ENCODE data around the gene NFKBIZ.

DNA sequence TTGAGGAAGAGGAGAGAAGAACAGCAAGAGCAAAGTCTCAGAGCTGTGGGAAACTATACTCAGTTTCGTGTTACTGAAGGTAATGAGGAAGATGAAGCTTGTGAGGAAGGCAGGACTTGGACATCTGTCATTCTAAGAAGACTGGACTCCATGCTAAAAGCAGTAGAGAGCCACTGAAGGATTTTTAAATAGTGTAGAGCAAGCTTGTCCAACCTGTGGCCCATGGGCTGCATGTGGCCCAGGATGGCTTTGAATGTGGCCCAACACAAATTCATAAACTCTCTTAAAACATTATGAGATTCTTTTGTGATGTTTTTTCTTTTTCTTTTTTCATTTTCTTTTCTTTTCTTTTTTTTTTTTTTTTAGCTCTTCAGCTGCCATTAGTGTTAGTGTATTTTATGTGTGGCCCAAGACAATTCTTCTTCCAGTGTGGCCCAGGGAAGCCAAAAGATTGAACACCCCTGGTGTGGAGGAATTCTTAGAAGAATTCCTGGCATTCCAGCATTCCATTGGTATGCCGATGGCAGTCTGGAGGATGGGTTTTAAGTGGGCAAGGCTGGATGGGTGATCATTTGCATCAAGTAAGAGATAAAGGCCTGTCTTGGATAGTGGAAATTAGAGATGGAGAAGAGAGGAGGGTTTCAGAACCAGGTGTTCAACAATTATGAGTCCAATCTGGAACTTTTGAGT lies 6.9 kb upstream of the NFKBIZ start:
- TF ChIP-seq POLR2A (IDR thresholded peaks at IDR 0.05) (no peak), CTCF (IDR thresholded peaks at IDR 0.05) (no peak)
